Activated CD4-positive, CD25-positive, alpha-beta regulatory T cell (primary cell): ENCODE measurements around the gene TDRD6.
"Not testable (repeated sequence)": the region's sequence is repeated elsewhere in the genome, so short reads cannot be mapped to it uniquely, and the experiment has no call there.

Experiments
- DNase-seq, 4 experiments: peaks; one replicate each; lab custom pipeline; 2025; lab: John Stamatoyannopoulos, UW

The TDRD6 gene

GRCh38 chr6:46744159-46744725 is 56.6 kb downstream of the TDRD6 start:
- not testable (repeated sequence) for DNase-seq

GRCh38 chr6:46745973-46746372 is 58.3 kb downstream of the TDRD6 start:
- no peak for DNase-seq

GRCh38 chr6:46746696-46747095 is 59.0 kb downstream of the TDRD6 start, which contains the start of gene ANKRD66:
Gene ANKRD66, plus strand, starts transcription at chr6:46746933. Its CDS starts 5,016 bp downstream, at chr6:46751949.
- no peak for DNase-seq

GRCh38 chr6:46748940-46749503 is 61.3 kb downstream of the TDRD6 start:
- DNase-seq = no peak

GRCh38 chr6:46749731-46750130 is 62.0 kb downstream of the TDRD6 start:
- no peak for DNase-seq

GRCh38 chr6:46751658-46752057 is 64.0 kb downstream of the TDRD6 start:
- no peak for DNase-seq
